Measurements from ENCODE around the gene CRY2. TPM values are rescaled to one million over a fixed set of nuclear protein-coding genes. Genes with fewer than 3 reads are reported as not detected.

Gene CRY2
- total RNA-seq, result 13.4 and 15.6 TPM in 2 replicates

GRCh38 chr11:45846974-45847910 is at the start of gene CRY2:
CRY2 (plus strand) TSS chr11:45847475; CDS start chr11:45847491, 16 bp downstream.

GRCh38 chr11:45804761-45805304 is 42.4 kb upstream of the CRY2 start, which contains the start of gene SLC35C1:
SLC35C1 (plus strand) TSS chr11:45805149; CDS start chr11:45805802, 653 bp downstream.

GRCh38 chr11:45885274-45885920 is 38.1 kb downstream of the CRY2 start, which contains the start of gene MAPK8IP1:
MAPK8IP1 (plus strand) TSS chr11:45885651; CDS start chr11:45885821, 170 bp downstream.

GRCh38 chr11:45906965-45907611 is 59.8 kb downstream of the CRY2 start, which contains the start of gene FREY1:
FREY1 (minus strand) TSS chr11:45907271; CDS start chr11:45907245, 26 bp downstream.

GRCh38 chr11:45917623-45918330 is 70.5 kb downstream of the CRY2 start, which contains the start of gene PEX16:
PEX16 (minus strand) TSS chr11:45917877; CDS start chr11:45917811, 66 bp downstream.

GRCh38 chr11:45922425-45923082 is 75.3 kb downstream of the CRY2 start, which contains the start of gene LARGE2:
LARGE2 (plus strand) TSS chr11:45922656; CDS start chr11:45922883, 227 bp downstream.

Other genes with a start within 250 kb of the CRY2 start
- gene CHST1, start 181.9 kb upstream of the CRY2 start, total RNA-seq, result 0.59 and 2.4 TPM in 2 replicates
- gene SLC35C1, start 42.3 kb upstream of the CRY2 start, total RNA-seq, result 11.9 and 23.4 TPM in 2 replicates
- gene MAPK8IP1, start 38.2 kb downstream of the CRY2 start, total RNA-seq, result 3.6 and 6.2 TPM in 2 replicates
- gene FREY1, start 59.8 kb downstream of the CRY2 start, total RNA-seq, result 1.1 and 1.8 TPM in 2 replicates
- 17.9 and 21.4 TPM in 2 replicates for gene PEX16, start 70.4 kb downstream of the CRY2 start, total RNA-seq
- gene LARGE2, start 75.2 kb downstream of the CRY2 start, total RNA-seq, result under 0.01 TPM in 1 of 2 replicates, not detected in the other